GM19043 (cell line): ENCODE measurements around the gene MAPK4.
"Not testable (repeated sequence)": the region's sequence is repeated elsewhere in the genome, so short reads cannot be mapped to it uniquely, and the experiment has no call there.

Experiments
- ATAC-seq: cut with Tn5 transposase; IDR thresholded peaks from one replicate; pipeline ENCODE4 v1.9.1; 2021; ENCODE audit warnings: low read depth; ENCODE audit not compliant: unreplicated experiment

The MAPK4 gene

GRCh38 chr18:50675043-50675442 is 115.2 kb downstream of the MAPK4 start:
- ATAC-seq, result no peak

GRCh38 chr18:50678651-50679050 is 118.8 kb downstream of the MAPK4 start:
- ATAC-seq, result no peak

GRCh38 chr18:50679056-50679455 is 119.2 kb downstream of the MAPK4 start:
- no peak for ATAC-seq

GRCh38 chr18:50679656-50680055 is 119.8 kb downstream of the MAPK4 start:
- no peak for ATAC-seq

- ATAC-seq, result no peak
Measured at GRCh38 chr18:50680966-50681365, 121.1 kb downstream of the MAPK4 start.

GRCh38 chr18:50682852-50683251 is 123.0 kb downstream of the MAPK4 start:
- no peak for ATAC-seq

- ATAC-seq, result no peak
Measured at GRCh38 chr18:50686409-50686808, 126.5 kb downstream of the MAPK4 start.

- ATAC-seq, result no peak
Measured at GRCh38 chr18:50687491-50687890, 127.6 kb downstream of the MAPK4 start.

- ATAC-seq, result no peak
Measured at GRCh38 chr18:50689578-50689977, 129.7 kb downstream of the MAPK4 start.

GRCh38 chr18:50694147-50694546 is 134.3 kb downstream of the MAPK4 start:
- no peak for ATAC-seq

- no peak for ATAC-seq
Measured at GRCh38 chr18:50695431-50696176, 135.7 kb downstream of the MAPK4 start.

- ATAC-seq, result peak; percentile 33
Measured at GRCh38 chr18:50696436-50696835, 136.5 kb downstream of the MAPK4 start.

GRCh38 chr18:50696929-50697328 is 137.0 kb downstream of the MAPK4 start:
- peak; percentile 75 for ATAC-seq

GRCh38 chr18:50697509-50697908 is 137.6 kb downstream of the MAPK4 start:
- ATAC-seq, result peak; percentile 21

- no peak for ATAC-seq
Measured at GRCh38 chr18:50700245-50701165, 140.6 kb downstream of the MAPK4 start.

GRCh38 chr18:50704357-50704940 is 144.6 kb downstream of the MAPK4 start:
- no peak for ATAC-seq

- ATAC-seq, result no peak
Measured at GRCh38 chr18:50706199-50706598, 146.3 kb downstream of the MAPK4 start.

- ATAC-seq, result no peak
Measured at GRCh38 chr18:50706651-50707050, 146.8 kb downstream of the MAPK4 start.

- not testable (repeated sequence) for ATAC-seq
Measured at GRCh38 chr18:50707297-50707696, 147.4 kb downstream of the MAPK4 start.

GRCh38 chr18:50707855-50708469 is 148.1 kb downstream of the MAPK4 start:
- ATAC-seq, result no peak

GRCh38 chr18:50709193-50709592 is 149.3 kb downstream of the MAPK4 start:
- no peak for ATAC-seq
